Osteocyte (in vitro differentiated cells): ENCODE measurements around the gene CHD3. TPM values are rescaled to one million over a fixed set of nuclear protein-coding genes. Genes with fewer than 3 reads are reported as not detected.

ENCODE experiments used
- DNase-seq: peaks from one replicate; pipeline ENCODE4 v3.0.0; 2021; ENCODE audit warnings: mixed read lengths; ENCODE audit not compliant: unreplicated experiment; ENCODE audit errors: extremely low spot score
- H3K27ac Mint-ChIP-seq: one replicate; pipeline ENCODE4 v1.8.0; 2021; ENCODE audit warnings: mild to moderate bottlenecking, mixed read lengths; ENCODE audit not compliant: unreplicated experiment
- H3K27me3 Mint-ChIP-seq: one replicate; pipeline ENCODE4 v1.8.0; 2021; ENCODE audit warnings: mixed read lengths; ENCODE audit not compliant: unreplicated experiment
- H3K36me3 Mint-ChIP-seq: one replicate; pipeline ENCODE4 v1.8.0; 2021; ENCODE audit warnings: mixed read lengths; ENCODE audit not compliant: unreplicated experiment
- H3K4me1 Mint-ChIP-seq: one replicate; pipeline ENCODE4 v1.8.0; 2021; ENCODE audit warnings: mixed read lengths; ENCODE audit not compliant: unreplicated experiment
- H3K4me3 Mint-ChIP-seq: one replicate; pipeline ENCODE4 v1.8.0; 2021; ENCODE audit warnings: mild to moderate bottlenecking, moderate library complexity, mixed read lengths; ENCODE audit not compliant: unreplicated experiment
- H3K9me3 Mint-ChIP-seq: one replicate; pipeline ENCODE4 v1.8.0; 2021; ENCODE audit warnings: mixed read lengths; ENCODE audit not compliant: unreplicated experiment
- total RNA-seq: library from RNA; stranded (reverse); gene quantifications from 2 replicates; pipeline ENCODE4 v1.2.1, GENCODE V29; 2021
- TF ChIP-seq, protein P1 (sequence below): fragments of 200-600 bp; sonication (generic); IDR thresholded peaks from 2 replicates; pipeline ENCODE4 v1.5.0; 2021; ENCODE audit warnings: antibody characterized with exemption, mild to moderate bottlenecking, moderate library complexity

CHD3 gene
- total RNA-seq, 1 donor from 2014 or later, result 206 TPM

DNA sequence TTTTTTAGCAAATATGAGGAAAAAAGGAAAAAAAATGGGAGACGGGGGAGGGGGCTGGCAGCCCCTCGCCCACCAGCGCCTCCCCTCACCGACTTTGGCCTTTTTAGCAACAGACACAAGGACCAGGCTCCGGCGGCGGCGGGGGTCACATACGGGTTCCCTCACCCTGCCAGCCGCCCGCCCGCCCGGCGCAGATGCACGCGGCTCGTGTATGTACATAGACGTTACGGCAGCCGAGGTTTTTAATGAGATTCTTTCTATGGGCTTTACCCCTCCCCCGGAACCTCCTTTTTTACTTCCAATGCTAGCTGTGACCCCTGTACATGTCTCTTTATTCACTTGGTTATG, 34.9 kb upstream of the CHD3 start:
- Mint-ChIP-seq H3K9me3 (no peaks in the 10 kb centered on the region), H3K36me3 (peaks cover 28% of the 10 kb centered on the region), H3K27me3 (no peaks in the 10 kb centered on the region), H3K4me3 (no peak overlapping the region), H3K27ac (peak overlapping the region; percentile 10), H3K4me1 (peaks cover 8% of the 10 kb centered on the region)
- no peak for DNase-seq
- TF ChIP-seq, protein P1, sequence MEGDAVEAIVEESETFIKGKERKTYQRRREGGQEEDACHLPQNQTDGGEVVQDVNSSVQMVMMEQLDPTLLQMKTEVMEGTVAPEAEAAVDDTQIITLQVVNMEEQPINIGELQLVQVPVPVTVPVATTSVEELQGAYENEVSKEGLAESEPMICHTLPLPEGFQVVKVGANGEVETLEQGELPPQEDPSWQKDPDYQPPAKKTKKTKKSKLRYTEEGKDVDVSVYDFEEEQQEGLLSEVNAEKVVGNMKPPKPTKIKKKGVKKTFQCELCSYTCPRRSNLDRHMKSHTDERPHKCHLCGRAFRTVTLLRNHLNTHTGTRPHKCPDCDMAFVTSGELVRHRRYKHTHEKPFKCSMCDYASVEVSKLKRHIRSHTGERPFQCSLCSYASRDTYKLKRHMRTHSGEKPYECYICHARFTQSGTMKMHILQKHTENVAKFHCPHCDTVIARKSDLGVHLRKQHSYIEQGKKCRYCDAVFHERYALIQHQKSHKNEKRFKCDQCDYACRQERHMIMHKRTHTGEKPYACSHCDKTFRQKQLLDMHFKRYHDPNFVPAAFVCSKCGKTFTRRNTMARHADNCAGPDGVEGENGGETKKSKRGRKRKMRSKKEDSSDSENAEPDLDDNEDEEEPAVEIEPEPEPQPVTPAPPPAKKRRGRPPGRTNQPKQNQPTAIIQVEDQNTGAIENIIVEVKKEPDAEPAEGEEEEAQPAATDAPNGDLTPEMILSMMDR, result no peak

DNA sequence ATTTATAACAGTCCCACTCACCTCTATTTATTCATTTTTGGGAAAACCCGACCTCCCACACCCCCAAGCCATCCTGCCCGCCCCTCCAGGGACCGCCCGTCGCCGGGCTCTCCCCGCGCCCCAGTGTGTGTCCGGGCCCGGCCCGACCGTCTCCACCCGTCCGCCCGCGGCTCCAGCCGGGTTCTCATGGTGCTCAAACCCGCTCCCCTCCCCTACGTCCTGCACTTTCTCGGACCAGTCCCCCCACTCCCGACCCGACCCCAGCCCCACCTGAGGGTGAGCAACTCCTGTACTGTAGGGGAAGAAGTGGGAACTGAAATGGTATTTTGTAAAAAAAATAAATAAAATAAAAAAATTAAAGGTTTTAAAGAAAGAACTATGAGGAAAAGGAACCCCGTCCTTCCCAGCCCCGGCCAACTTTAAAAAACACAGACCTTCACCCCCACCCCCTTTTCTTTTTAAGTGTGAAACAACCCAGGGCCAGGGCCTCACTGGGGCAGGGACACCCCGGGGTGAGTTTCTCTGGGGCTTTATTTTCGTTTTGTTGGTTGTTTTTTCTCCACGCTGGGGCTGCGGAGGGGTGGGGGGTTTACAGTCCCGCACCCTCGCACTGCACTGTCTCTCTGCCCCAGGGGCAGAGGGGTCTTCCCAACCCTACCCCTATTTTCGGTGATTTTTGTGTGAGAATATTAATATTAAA, 34.4 kb upstream of the CHD3 start:
- H3K9me3 Mint-ChIP-seq, result no peaks in the 10 kb centered on the region
- DNase-seq, result peak; percentile 48

DNA sequence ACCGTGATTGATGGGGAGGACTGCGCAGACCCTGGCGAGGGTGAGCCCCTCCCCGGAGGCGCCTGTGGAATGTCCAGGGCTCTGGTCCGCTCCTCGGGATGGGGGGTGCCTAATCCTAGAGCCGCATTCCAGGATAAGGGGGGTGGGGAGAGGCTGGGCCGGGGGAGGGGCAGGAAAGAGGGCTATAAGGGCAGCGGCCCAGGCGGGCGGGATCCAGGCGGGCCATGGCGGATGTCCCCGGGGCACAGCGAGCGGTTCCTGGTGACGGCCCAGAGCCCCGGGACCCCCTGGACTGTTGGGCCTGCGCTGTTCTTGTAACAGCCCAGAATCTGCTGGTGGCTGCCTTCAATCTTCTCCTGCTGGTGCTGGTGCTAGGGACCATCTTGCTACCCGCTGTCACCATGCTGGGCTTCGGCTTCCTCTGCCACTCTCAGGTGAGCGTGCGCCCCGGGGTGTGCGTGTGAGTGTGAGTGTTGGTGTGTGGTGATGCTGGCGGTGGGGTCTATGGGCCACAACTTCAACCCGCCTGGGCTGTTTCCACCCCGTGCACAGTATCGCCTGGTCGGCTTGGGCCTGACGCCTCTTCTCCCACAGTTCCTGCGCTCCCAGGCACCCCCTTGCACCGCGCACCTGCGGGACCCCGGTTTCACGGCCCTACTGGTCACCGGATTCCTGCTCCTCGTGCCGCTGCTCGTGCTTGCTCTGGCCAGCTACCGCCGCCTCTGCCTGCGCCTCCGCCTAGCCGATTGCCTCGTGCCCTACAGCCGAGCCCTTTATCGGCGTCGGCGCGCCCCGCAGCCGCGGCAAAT, 33.5 kb upstream of the CHD3 start, which contains the start of gene TMEM88:
TMEM88 (plus strand) TSS at position 216 of the 809 bp plus-strand sequence; CDS start at position 225, 9 bp downstream.
- H3K9me3 Mint-ChIP-seq, result no peaks in the 10 kb centered on the region
- no peaks in the 10 kb centered on the region for H3K27me3 Mint-ChIP-seq
- H3K4me1 Mint-ChIP-seq, result peaks cover 8% of the 10 kb centered on the region
- H3K4me3 Mint-ChIP-seq, result no peak within 1 kb of the TSS
- H3K27ac Mint-ChIP-seq, result peak within 1 kb of the TSS; percentile 10
- peak; percentile 75 for DNase-seq
- peaks cover 23% of the 10 kb centered on the region for H3K36me3 Mint-ChIP-seq
- TF ChIP-seq, protein P1, result no peak

More for the DNA sequence above, 34.4 kb upstream of the CHD3 start:
- peak overlapping the region; percentile 10 for H3K27ac Mint-ChIP-seq
- H3K27me3 Mint-ChIP-seq, result no peaks in the 10 kb centered on the region
- TF ChIP-seq, protein P1, result no peak
- peaks cover 28% of the 10 kb centered on the region for H3K36me3 Mint-ChIP-seq
- no peak overlapping the region for H3K4me3 Mint-ChIP-seq
- H3K4me1 Mint-ChIP-seq, result peaks cover 8% of the 10 kb centered on the region

DNA sequence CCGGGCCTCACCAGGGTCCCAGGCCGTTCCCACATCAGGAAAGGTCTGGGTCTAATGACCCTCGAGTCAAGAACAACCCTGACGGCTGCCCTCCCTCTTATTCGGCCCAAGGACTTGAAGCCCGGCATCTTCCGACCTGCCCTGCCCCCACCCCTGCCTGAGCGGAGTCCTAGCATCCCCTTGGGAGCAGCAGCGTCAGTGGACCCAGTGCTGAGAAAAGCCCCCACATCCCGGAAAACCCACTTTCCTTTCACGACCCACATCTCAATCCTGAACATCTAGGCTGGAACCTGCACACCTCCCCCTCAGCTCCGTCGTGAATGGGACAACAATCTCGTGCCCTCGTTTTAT, 33.0 kb upstream of the CHD3 start:
- Mint-ChIP-seq H3K27ac (no peak overlapping the region), H3K36me3 (peaks cover 17% of the 10 kb centered on the region), H3K4me3 (no peak overlapping the region), H3K4me1 (peaks cover 8% of the 10 kb centered on the region), H3K9me3 (no peaks in the 10 kb centered on the region), H3K27me3 (no peaks in the 10 kb centered on the region)
- DNase-seq, result no peak
- TF ChIP-seq, protein P1, result no peak
